NCI-H1436 (cell line): Measurements from ENCODE around the gene CARMIL3.
"Not testable (repeated sequence)": the region's sequence is repeated elsewhere in the genome, so short reads cannot be mapped to it uniquely, and the experiment has no call there.

Experiments
- DNase-seq: peaks from one replicate; lab custom pipeline; 2025; lab: John Stamatoyannopoulos, UW

The CARMIL3 gene

DNA sequence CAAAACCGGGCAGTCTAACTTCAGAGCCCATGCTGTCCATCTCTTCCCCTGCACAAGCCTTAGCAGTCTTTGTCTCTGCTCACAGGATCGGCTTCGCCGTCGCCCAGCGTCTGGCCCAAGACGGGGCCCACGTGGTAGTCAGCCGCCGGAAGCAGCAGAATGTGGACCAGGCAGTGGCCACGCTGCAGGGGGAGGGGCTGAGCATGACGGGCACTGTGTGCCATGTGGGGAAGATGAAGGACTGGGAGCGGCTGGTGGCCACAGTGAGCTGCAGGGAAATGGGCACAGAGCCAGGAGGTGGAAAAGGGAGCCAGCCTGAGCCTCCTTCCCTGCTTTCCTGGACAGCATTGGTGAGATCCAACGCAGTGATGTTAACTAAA lies 14.2 kb upstream of the CARMIL3 start:
- no peak for DNase-seq

DNA sequence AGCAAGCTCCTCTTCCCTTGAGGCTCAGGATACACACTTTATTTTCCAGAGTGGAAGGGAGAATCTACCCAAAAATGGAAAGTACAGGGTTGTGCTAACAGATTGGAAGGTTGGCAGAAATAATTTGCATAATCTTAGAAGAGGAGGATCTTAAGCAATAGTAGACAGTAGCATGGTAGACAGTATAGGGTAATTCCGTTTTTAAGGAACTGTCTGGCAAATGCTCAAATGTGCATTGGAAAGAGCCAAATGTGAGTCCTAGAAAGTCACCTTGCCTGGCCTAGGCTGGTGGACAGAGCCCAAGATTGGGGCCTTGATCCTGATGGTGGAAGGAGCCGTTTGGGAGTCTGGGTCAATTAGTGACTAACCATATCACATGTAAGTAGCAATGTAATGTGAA lies 13.1 kb upstream of the CARMIL3 start:
- no peak for DNase-seq

DNA sequence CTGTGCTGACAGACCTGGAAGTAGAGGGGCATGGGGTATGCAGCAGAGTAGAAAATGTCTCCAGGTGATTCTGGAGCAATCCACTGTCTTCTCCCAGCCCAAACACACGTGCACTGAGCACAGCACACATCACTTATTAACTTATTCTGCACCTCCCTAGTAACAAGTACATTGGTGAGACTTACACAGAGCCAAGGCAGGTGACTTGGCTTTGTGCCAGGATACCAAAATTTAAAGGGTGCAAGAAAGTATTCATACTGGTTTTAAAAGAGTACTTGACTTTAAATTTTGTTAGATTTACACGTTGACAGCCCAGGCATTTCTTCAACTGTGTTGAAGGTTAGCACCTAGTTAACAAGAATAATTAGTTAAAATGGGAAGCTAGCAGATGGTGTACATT lies 11.1 kb upstream of the CARMIL3 start:
- DNase-seq, result no peak

DNA sequence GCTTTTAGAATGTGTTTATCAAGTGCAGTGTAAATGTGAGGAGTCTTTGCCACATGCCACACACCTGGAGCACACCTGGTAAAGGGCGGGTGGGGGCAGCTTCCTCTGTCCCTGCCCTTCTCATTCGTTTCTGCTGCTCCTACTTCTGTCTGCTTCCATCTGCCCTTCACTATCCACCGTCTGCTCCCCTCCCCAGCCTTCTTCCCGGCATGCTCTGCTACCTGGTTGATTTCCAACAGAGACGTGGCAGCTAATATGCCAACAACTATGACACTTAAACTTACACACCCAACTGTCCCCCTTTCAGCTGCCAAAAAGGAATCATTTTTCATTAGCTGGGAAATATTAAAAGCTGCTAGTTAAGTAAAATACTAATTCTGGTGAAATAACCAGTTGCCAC lies 9.1 kb upstream of the CARMIL3 start:
- DNase-seq, result no peak

DNA sequence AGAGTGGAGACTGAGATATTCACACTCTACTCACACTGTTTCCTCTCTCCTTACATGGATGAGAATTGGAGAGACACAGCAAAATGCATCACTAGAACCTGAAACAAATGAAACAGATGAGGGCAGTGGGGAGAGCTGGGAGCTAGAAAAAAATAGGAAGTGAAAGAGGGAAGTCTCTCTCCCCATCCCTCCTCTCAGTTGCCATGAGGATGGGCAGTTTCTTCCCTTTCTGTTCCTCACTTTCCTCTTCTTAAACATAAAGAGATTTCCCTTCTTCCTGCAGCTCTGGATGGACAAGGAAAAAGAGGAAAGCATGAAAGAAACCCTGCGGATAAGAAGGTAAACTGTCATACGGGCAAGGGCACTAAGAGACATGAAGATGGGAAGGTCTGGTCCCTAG lies 2.8 kb upstream of the CARMIL3 start:
- DNase-seq, result not testable (repeated sequence)

DNA sequence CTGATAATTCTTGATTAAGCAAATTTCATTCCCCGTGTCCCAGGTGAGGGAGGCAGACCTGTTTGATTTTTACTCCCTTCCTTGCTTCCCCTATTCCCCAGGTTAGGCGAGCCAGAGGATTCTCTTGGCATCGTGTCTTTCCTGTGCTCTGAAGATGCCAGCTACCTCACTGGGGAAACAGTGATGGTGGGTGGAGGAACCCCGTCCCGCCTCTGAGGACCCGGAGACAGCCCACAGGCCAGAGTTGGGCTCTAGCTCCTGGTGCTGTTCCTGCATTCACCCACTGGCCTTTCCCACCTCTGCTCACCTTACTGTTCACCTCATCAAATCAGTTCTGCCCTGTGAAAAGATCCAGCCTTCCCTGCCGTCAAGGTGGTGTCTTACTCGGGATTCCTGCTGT lies 1.1 kb upstream of the CARMIL3 start:
- not testable (repeated sequence) for DNase-seq

DNA sequence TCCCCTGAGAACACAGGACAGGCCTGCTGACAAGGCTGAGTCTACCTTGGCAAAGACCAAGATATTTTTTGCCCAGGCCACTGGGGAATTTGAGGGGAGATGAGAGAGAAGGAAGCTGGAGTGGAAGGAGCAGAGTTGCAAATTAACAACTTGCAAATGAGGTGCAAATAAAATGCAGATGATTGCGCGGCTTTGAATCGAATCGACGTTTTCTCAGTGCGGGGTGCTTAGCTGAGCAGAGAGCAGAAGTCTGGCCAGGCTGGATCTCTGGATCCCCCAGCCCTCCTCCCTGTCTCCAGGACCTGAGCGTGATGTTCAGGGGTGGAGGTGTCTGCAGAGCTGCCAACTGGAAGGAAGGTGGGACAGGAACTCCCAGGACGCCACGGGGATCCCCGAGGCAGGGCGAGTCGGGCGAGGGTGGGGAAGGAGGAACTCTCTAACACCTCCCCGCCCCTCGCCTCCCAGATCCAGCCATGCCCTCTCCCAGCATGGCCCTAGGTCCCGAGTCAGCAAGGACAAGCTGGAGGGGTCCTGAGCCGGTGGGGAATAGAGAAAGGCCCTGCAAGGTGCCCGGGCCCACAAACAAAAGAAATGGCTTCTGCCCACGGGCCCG lies 527 bp upstream of the CARMIL3 start:
- no peak for DNase-seq

DNA sequence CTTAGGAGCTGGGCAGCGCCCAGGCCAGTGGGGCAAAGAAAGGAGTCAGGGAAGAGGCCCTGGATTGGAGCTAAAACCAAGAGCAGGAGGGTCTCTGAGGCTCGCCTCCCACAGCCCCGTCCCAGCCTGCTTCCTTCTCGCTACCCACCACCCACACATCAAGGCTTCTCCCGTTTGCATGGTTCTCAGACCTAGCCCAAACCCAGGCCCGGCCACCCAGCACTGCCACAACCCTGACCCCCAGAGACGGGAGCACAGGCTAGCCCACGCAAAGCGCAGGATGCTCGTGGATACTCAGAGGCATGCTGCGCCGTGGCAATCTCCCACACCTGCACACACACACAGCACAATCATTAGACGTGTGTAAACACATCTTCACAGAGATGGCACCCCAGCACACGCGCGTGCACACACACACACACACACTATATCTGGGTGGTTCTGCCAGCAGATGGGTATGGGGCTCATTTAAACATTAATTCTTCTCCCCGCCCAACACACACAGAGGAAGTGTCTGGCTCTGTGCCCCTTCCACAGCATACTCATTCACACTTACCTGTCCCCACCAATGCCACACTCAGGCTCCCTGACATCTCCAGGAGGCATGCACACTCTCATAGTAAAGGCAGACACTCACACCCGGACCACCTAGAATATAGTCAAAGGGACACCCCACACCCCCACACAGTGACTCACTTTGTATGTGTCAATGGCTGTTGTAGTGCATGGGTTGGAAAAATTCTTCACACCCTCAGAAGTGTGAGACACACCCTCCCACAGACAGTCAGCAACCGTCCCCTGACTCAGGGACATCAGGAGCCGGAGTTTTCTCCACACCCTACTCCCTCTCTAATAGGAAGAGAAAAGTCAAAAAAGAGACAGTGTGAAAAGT lies 1.1 kb downstream of the CARMIL3 start:
- DNase-seq, result no peak

DNA sequence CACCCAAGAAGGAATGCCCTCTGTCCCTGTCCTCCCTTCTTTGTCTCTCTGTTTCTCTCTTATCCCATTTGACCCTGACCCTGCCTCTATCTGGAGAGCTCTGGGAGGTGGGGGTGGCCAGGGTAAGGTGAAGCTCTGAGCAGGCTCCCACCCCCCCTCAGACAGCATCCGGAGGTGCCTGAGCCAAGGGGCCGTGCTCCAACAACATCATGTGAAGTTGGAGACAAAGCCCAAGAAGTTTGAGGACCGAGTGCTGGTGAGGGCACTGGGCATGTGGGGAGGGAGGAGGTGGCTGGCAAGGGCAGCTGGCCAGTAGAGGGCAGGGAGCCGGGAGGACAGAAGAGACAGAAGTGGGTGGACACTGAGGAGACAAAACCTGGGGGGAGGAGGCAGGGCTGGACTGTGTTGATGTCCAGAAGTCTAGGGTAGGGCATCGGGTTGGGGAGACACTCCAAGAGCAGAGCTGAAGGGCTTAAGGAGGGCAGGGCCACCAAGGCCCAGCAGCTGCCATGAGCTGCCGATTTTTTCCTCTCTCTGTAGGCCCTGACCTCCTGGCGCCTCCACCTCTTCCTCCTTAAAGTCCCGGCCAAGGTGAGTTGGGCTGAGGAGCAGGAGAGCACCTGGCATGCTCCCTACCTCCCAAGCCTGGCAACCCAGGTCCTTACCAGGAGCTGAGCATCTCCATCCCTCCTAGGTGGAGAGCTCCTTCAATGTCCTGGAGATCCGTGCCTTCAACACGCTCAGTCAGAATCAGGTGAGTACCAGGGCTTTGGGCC lies 1.9 kb downstream of the CARMIL3 start:
- DNase-seq, result no peak

DNA sequence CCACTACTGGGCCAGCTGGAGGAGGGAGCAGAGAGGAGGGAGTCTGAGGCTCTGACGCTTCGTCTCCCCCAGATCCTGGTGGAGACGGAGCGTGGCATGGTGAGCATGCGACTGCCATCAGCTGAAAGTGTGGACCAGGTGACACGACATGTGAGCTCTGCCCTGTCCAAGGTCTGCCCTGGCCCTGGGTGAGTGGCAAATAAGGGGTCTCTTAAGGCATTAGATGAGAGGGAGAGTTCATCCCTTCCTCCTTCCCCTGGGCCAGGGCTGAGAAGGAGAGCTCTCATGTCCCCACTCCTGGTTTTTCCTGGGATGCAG lies 2.5 kb downstream of the CARMIL3 start:
- DNase-seq, result no peak

DNA sequence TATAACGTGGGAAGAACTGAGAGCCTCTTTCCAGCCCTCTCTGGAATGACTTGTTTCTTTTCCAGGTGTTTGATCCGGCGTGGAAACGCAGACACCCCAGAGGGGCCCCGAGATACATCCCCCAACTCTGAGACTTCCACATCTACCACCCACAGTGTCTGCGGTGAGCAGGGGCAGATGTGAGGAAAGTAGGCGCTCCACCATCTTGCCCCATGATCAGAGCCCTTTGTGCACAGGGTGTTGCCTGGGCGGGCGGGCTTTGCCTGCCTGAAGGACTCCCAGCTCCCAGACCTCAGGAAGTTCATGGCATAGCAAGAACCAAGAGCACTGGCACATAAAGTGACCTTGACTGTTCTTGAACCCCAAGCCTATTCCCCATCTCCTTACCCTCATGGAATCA lies 2.8 kb downstream of the CARMIL3 start:
- DNase-seq, result no peak

DNA sequence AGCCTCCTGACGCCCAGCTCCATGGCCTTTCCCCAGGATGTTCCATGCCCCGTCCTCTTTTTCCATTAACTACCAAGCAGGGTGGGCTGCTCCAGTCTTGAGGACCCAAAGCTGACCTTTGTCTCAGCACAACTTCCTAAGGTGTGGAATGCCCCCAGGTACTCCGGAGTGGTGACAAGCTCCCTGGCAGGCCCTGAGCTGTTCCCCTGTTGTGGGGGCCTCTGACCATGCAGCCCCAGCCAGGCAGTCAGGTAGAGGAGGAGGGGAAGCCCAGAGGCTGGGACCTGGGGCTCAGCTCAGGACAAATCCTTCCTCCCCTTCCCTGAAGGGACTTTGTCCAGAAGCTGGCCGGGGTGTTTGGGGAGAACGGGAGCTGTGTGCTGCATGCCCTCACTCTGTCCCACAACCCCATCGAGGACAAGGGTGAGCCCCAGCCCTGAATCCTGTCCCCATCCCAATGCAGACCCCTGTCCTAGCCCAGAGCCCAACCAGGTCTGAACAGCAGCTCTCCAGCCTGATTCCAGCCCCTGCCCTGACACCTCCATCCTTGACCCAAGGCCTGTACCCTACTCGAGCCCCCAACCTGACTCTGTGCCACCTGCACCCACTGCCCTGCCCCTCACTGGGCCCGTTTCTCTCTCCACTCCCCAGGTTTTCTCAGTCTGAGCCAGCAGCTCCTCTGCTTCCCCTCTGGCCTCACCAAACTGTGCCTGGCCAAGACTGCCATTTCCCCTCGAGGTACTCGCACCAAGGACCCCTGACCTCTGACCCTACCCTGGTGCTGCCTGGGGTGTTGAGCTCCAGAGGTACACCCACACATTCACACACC lies 4.4 kb downstream of the CARMIL3 start:
- no peak for DNase-seq

DNA sequence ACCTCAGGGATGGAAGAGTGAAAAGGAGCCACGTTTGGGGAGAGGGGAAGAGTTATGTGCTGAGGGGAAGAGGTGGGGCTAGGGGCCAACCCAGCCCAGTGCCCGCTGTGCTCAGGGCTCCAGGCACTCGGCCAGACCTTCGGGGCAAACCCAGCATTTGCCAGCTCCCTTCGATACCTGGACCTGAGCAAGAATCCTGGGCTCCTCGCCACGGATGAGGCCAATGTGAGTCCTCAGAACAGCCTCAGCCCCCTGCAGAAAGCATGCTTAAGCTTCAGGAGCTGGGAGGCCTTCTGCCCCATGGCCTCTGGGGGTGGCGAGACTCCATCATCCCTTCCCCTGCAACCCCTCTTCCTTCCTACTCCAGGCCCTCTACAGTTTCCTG lies 5.0 kb downstream of the CARMIL3 start:
- no peak for DNase-seq

DNA sequence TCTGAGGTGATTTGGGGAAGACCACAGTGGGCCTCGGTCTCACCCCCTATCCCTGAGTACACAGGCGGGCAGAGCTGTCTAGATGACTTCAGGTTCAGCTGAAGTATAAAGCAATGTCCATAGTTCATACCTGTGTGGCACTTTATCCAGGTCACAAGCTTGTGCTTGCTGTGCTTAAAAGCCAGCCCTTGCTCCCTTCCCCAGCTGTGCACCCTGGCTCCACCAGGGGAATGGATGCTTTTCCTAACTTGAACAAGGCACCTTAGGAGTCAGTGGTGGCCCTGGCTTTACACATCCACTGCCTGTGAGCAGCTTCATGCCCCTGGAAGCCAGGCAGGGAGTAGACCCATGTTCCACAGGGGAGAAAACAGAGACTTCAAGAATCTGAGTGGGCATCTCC lies 5.5 kb downstream of the CARMIL3 start:
- DNase-seq, result no peak

DNA sequence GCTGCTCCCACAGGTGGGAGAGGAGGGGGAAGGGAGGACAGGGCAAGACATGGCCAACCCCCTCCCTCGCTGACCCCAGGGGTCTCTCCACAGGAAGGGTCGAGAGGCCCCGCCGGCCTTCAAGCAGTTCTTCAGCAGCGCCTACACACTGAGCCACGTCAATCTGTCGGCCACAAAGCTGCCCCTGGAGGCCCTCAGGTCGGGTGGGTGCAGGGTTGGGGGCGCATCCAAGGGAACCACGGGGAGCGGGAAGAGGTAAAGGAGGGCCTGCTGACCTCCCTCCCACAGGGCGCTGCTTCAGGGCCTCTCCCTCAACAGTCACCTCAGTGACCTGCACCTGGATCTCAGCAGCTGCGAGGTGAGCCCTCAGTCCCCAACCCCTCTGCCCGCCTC lies 6.1 kb downstream of the CARMIL3 start:
- DNase-seq, result no peak

DNA sequence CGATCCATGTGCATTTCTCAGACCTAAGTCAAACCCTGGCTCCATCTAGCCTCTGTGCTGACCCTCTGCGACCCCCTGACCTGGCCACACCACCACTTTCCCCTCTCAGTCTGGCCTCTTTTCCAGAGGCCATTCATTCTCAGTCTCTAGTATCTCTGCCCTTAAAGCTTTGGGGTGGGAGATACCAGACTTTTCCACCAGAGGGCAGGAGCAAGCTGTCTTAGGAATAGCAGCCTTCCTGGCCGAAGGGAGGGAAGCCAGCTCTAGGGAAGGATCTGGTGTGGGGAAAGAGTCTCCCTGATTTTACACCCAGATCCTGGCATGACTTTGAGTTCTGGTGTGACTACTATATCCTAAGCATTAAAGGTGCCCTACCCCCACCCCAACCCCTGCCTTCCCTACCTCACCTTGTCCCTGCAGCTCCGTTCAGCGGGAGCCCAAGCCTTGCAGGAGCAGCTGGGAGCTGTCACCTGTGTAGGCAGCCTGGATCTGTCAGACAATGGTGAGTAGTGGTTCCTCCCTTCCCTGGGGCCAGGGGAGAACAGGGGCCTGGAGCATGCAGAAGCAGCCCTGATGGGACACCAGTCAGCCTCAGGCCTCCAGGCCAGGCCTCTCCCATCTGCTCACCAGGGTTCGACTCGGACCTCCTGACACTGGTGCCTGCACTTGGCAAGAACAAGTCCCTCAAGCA lies 6.6 kb downstream of the CARMIL3 start:
- DNase-seq, result peak; percentile 20

DNA sequence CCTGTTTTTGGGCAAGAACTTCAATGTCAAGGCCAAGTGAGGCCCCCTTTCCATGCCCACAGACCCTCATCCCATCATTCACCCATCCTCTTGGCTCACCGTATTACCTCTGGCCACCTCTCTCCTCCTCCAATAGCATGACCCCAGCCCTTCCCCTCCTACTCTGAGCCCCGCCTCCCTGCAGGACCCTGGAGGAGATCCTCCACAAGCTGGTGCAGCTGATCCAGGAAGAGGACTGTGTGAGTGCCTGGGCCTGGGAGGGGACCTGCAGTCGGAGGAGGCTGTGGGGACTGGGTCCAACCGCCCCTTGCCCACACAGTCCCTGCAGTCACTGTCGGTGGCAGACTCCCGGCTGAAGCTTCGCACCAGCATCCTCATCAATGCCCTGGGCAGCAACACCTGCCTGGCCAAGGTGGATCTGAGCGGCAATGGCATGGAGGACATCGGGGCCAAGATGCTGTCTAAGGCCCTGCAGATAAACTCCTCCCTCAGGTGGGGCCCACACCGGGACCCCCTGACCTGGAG lies 7.2 kb downstream of the CARMIL3 start:
- DNase-seq, result no peak

DNA sequence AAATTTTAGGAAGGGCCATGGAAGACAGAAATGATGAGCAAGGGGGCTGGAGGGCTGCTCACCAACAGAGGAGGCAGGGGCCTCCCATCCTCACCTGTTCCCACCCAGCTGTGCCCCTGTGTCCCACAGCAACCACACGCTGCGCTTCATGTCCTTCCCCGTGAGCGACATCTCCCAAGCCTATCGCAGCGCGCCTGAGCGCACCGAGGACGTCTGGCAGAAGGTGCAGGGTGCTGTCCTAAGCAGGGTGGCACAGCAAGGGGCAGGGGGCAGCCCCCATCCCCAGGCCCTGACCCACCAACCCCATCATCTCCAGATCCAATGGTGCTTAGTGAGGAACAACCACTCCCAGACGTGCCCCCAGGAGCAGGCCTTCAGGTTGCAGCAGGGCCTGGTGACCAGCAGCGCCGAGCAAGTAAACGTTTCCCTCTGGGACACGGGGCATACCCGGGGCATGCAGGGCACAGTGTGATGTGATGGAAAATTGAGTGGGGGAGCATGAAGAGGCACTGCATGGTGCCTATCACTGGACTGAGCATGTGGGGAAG lies 8.1 kb downstream of the CARMIL3 start:
- DNase-seq, result no peak

DNA sequence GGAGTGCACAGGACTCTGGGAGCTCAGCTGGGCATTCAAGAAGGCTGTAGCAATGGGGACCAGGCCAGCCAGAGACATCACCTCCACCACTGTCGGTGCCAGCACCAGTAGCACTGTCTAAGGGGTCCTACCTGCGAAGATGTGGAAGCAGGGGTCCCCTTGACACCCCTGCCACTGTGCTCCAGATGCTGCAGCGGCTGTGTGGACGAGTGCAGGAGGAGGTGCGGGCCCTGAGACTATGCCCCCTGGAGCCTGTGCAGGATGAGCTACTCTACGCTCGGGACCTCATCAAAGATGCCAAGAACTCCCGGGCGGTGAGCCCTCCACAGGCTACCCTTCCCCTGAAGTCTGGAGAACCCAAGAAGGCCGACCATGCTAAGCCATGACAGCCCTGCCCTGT lies 8.6 kb downstream of the CARMIL3 start:
- no peak for DNase-seq

DNA sequence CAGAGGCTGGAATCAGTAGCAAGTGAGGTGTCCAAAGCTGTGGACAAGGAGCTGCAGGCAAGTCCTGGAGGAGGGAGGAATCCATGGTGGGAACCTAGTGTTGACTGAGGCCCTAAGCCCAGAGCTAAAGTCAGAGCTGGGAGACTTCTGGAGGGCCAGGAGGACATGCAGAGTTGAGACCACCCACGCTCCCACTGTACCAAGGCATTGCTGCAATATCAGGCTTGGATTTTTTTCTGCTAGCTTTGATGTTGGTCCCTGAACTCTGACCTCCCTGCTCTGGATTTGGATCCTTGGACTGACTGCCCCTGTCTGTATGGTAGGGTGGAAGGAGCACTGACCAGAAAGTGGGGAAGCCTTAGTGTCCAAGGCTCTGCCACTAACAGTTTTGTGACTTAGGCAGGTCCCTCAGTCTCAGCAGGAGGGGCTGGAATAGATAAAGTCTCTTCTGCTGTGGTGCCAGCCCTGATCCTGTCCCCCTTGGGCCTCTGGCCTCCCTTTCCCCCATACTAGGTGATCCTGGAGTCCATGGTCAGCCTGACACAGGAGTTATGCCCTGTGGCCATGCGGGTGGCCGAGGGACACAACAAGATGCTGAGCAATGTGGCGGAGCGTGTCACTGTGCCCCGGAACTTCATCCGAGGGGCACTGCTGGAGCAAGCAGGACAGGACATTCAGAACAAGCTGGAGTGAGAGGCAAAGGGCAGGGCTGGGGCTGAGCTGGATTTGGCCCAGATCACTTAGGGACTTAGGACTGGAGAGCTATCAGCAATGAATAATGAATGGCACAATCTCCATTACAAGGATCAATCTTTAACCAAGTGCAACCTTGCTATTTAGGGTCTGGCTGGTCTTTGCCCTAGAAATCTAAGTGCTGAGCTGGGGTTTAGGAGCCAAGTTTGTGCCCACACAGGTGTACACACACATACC lies 9.4 kb downstream of the CARMIL3 start:
- no peak for DNase-seq
